GM12878 (cell line): ENCODE measurements around the gene KIF15. TPM values are rescaled to one million over a fixed set of nuclear protein-coding genes. Genes with fewer than 3 reads are reported as not detected.

Source experiments
- ATAC-seq: fragments of 200-7000 bp; cut with Tn5 transposase; 3 replicates; pipeline ENCODE4 v1.9.1; 2020; ENCODE audit warnings: mild to moderate bottlenecking, moderate library complexity
- BruUV-seq: library from RNA; stranded (reverse); fragments of 400-500 nt; replicated peaks from 2 replicates; lab custom pipeline; 2021; lab: Mats Ljungman, UMichigan
- CTCF ChIA-PET: fragments of 300-600 bp; sonication (Branson Sonifier 250); formaldehyde crosslinking; extraction: SDS; loops from one replicate; lab custom pipeline; 2021; ENCODE audit warnings: inconsistent platforms; lab: Yijun Ruan, JAX
- POLR2A ChIA-PET: fragments of 350-600 bp; formaldehyde crosslinking; extraction: SDS; loops from one replicate; lab custom pipeline; 2021; ENCODE audit warnings: inconsistent platforms; lab: Charles Lee
- RAD21 ChIA-PET: fragments of 300-600 bp; sonication (Branson Sonifier 250); formaldehyde crosslinking; loops from one replicate; lab custom pipeline; 2023; ENCODE audit warnings: antibody characterized with exemption; ENCODE audit not compliant: unreplicated experiment; lab: Charles Lee
- SMC1A ChIA-PET: fragments of 300-600 bp; sonication (Branson Sonifier 250); formaldehyde crosslinking; loops from one replicate; lab custom pipeline; 2023; ENCODE audit not compliant: unreplicated experiment, uncharacterized antibody; lab: Charles Lee
- DNase-seq: peaks from one replicate; pipeline ENCODE4 v3.0.0-alpha.2; 2011; ENCODE audit warnings: low read depth, low spot score
- FAIRE-seq: peaks from 3 replicates; lab custom pipeline; 2011; peaks lifted over from hg19 to GRCh38; lab: Jason Lieb, UNC
- H2AFZ ChIP-seq: 2 replicates; pipeline ENCODE4 v1.6.0; 2011; ENCODE audit warnings: low read depth, low read length, control low read depth; ENCODE audit not compliant: control insufficient read depth
- H3K27ac ChIP-seq: 2 replicates; pipeline ENCODE4 v1.5.1; 2011; ENCODE audit warnings: control low read depth; ENCODE audit not compliant: control insufficient read depth, insufficient read depth
- H3K27me3 ChIP-seq, 2 experiments: replicated peaks in 1 of 2; 2 replicates each; pipeline versions ENCODE4 v1.6.0 to v1.6.1; 2011; ENCODE audit warnings: low read length in 1 of 2; ENCODE audit not compliant: control insufficient read depth in 2 of 2, insufficient read depth in 2 of 2
- H3K36me3 ChIP-seq, 2 experiments: 2 replicates each; pipeline ENCODE4 v1.5.1; 2011; ENCODE audit warnings: low read length in 1 of 2; ENCODE audit not compliant: control insufficient read depth in 2 of 2, insufficient read depth in 2 of 2
- H3K4me1 ChIP-seq: 2 replicates; pipeline ENCODE4 v1.6.1; 2011; ENCODE audit warnings: mild to moderate bottlenecking, low read length, moderate library complexity, mixed read lengths; ENCODE audit not compliant: control insufficient read depth, insufficient read depth
- H3K4me2 ChIP-seq: 2 replicates; pipeline ENCODE4 v1.6.0; 2011; ENCODE audit warnings: control low read depth; ENCODE audit not compliant: control insufficient read depth, insufficient read depth
- H3K4me3 ChIP-seq: fragments of 200-600 bp; sonication (generic); 2 replicates; pipeline ENCODE4 v1.5.1; 2016
- H3K79me2 ChIP-seq: 2 replicates; pipeline ENCODE4 v1.6.0; 2011; ENCODE audit warnings: low read length; ENCODE audit not compliant: control insufficient read depth, insufficient read depth
- H3K9ac ChIP-seq: 2 replicates; pipeline ENCODE4 v1.8.0; 2011; ENCODE audit warnings: low read length, control low read depth, mixed read lengths; ENCODE audit not compliant: control insufficient read depth, insufficient read depth
- H3K9me3 ChIP-seq: replicated peaks from 3 replicates; pipeline ENCODE4 v1.5.1; 2011; ENCODE audit warnings: mild to moderate bottlenecking, low read length; ENCODE audit not compliant: control insufficient read depth, insufficient read depth
- H4K20me1 ChIP-seq: 2 replicates; pipeline ENCODE4 v1.6.0; 2011; ENCODE audit not compliant: control insufficient read depth, insufficient read depth
- BCL3 ChIP-seq: IDR thresholded peaks from 2 replicates; pipeline ENCODE4 v1.6.1; 2011; ENCODE audit warnings: borderline replicate concordance, low read depth, mild to moderate bottlenecking, moderate library complexity, low read length; ENCODE audit not compliant: insufficient read depth, poor library complexity, severe bottlenecking
- MEF2B ChIP-seq: fragments of 450-650 bp; IDR thresholded peaks from 2 replicates; pipeline ENCODE4 v1.6.1; 2018; ENCODE audit warnings: mild to moderate bottlenecking, moderate library complexity; ENCODE audit not compliant: partially characterized antibody, poor library complexity, severe bottlenecking
- ZNF622 ChIP-seq: fragments of 450-650 bp; IDR thresholded peaks from 2 replicates; pipeline ENCODE4 v1.6.1; 2017; ENCODE audit warnings: mild to moderate bottlenecking, inconsistent platforms
- WGBS: methylation state at CpG from one replicate; pipeline ENCODE4 v1.1.6; 2016; ENCODE audit warnings: low lambda C conversion rate; ENCODE audit not compliant: insufficient replicate concordance, insufficient coverage; ENCODE audit errors: missing lambda C conversion rate; 5-methylcytosine and 5-hydroxymethylcytosine counted together
- in situ Hi-C: fragments of 300-500 bp; cut with MboI; formaldehyde crosslinking; loops from 9 replicates; pipeline ENCODE4 v1.14.3; 2018; ENCODE audit warnings: mixed read lengths
- intact Hi-C: fragments of 100-400 bp; cut with micrococcal nuclease; formaldehyde crosslinking; loops from one replicate; pipeline ENCODE4 v1.14.2; 2022; ENCODE audit not compliant: unreplicated experiment
- polyA plus RNA-seq, 11 experiments: library from polyadenylated mRNA; depleted of rRNA in 4 of 11; unstranded in 6 of 11; stranded (reverse) in 5 of 11; fragments of >200 nt; fragmentation: Nextera tagmentation in 4 of 11; fragmentation: Illumina TruSeq in 1 of 11; extraction: Ambion mirVana in 4 of 11; extraction: Trizol in 1 of 11; gene quantifications; 1 replicate in 1 of 11; 2 replicates in 10 of 11; pipeline versions ENCODE4 v1.2.1 to v1.2.3, GENCODE V29; 2011 to 2016; ENCODE audit warnings: inconsistent platforms in 2 of 11, missing spikeins in 2 of 11, low read depth in 1 of 11
- total RNA-seq, 4 experiments: library from RNA; depleted of rRNA in 3 of 4; stranded (reverse); fragments of >200 nt in 3 of 4; fragmentation: Illumina TruSeq in 1 of 4; extraction: Trizol in 1 of 4; gene quantifications; 2 replicates each; pipeline versions ENCODE4 v1.2.1 to v1.2.3, GENCODE V29; 2013 to 2021
- TF ChIP-seq, protein P1 (sequence below): fragments of 450-650 bp; IDR thresholded peaks from 2 replicates; pipeline ENCODE4 v1.6.1; 2016; ENCODE audit warnings: mild to moderate bottlenecking, moderate library complexity, borderline replicate concordance

Gene KIF15
- total and polyA plus RNA-seq, 10 of the 15 experiments (the other 5 are each of a cell fraction or from before 2014, with no cell fraction given), result 12.3 to 51.8 (median 26.0) TPM

- H4K20me1 ChIP-seq, result no peaks in the 10 kb centered on the region
- peaks cover 3% of the 10 kb centered on the region; the same call in 1 of the 2 replicates for H3K4me1 ChIP-seq
- intact Hi-C loops, result no loop called here
- H3K4me3 ChIP-seq, result no peak overlapping the region
- in situ Hi-C loops, result no loop called here
- TF ChIP-seq ZNF622 (no peak), MEF2B (no peak), BCL3 (no peak)
- TF ChIP-seq, protein P1, sequence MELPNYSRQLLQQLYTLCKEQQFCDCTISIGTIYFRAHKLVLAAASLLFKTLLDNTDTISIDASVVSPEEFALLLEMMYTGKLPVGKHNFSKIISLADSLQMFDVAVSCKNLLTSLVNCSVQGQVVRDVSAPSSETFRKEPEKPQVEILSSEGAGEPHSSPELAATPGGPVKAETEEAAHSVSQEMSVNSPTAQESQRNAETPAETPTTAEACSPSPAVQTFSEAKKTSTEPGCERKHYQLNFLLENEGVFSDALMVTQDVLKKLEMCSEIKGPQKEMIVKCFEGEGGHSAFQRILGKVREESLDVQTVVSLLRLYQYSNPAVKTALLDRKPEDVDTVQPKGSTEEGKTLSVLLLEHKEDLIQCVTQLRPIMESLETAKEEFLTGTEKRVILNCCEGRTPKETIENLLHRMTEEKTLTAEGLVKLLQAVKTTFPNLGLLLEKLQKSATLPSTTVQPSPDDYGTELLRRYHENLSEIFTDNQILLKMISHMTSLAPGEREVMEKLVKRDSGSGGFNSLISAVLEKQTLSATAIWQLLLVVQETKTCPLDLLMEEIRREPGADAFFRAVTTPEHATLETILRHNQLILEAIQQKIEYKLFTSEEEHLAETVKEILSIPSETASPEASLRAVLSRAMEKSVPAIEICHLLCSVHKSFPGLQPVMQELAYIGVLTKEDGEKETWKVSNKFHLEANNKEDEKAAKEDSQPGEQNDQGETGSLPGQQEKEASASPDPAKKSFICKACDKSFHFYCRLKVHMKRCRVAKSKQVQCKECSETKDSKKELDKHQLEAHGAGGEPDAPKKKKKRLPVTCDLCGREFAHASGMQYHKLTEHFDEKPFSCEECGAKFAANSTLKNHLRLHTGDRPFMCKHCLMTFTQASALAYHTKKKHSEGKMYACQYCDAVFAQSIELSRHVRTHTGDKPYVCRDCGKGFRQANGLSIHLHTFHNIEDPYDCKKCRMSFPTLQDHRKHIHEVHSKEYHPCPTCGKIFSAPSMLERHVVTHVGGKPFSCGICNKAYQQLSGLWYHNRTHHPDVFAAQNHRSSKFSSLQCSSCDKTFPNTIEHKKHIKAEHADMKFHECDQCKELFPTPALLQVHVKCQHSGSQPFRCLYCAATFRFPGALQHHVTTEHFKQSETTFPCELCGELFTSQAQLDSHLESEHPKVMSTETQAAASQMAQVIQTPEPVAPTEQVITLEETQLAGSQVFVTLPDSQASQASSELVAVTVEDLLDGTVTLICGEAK, result no peak
- no TSS peak for BruUV-seq
- H3K4me2 ChIP-seq, result no peak overlapping the region
- WGBS, result 42% methylated on average over 2 of the region's 2 CpGs
- ATAC-seq, result no peak
- H3K9ac ChIP-seq, result no peak overlapping the region
- no peak overlapping the region for H2AFZ ChIP-seq
- no peaks in the 10 kb centered on the region for H3K27me3 ChIP-seq
- no peaks in the 10 kb centered on the region for H3K36me3 ChIP-seq
- RAD21 ChIA-PET, result no interaction called here
- CTCF ChIA-PET, result no interaction called here
- H3K79me2 ChIP-seq, result no peaks in the 10 kb centered on the region
- SMC1A ChIA-PET, result no interaction called here
- no peaks in the 10 kb centered on the region for H3K9me3 ChIP-seq
- POLR2A ChIA-PET, result no interaction called here
- no peak for DNase-seq
- no peak for FAIRE-seq
- no peak overlapping the region for H3K27ac ChIP-seq
Measured at GRCh38 chr3:44893097-44893496, 131.5 kb downstream of the KIF15 start.
